ENCODE data around the gene FYN. TPM values are rescaled to one million over a fixed set of nuclear protein-coding genes. Genes with fewer than 3 reads are reported as not detected.

Gene FYN
- total RNA-seq, 1 experiment from 2014 or later: 18.5 TPM

- TF ChIP-seq EGR1 (IDR thresholded peaks at IDR 0.05; ENCODE audit: low read depth): no peak
- TF ChIP-seq CEBPB (IDR thresholded peaks at IDR 0.05; ENCODE audit: low read depth): no peak
- TF ChIP-seq FOSL1 (IDR thresholded peaks at IDR 0.05; ENCODE audit: low read depth): no peak
- no peak for TF ChIP-seq ZBTB33 (IDR thresholded peaks at IDR 0.05; ENCODE audit: extremely low read depth, insufficient replicate concordance, low read length)
- TF ChIP-seq ATF3 (IDR thresholded peaks at IDR 0.05): no peak
- TF ChIP-seq ZFX (IDR thresholded peaks at IDR 0.05): no peak
- TF ChIP-seq MAX (IDR thresholded peaks at IDR 0.05): no peak
- TF ChIP-seq EZH2phosphoT487 (IDR thresholded peaks at IDR 0.05; ENCODE audit: borderline replicate concordance): no peak
- no peak for TF ChIP-seq SRF (IDR thresholded peaks at IDR 0.05; ENCODE audit: low read depth)
- no peak for TF ChIP-seq SIN3A (IDR thresholded peaks at IDR 0.05; ENCODE audit: low read depth)
- no peak for TF ChIP-seq EZH2 (IDR thresholded peaks at IDR 0.05)
- TF ChIP-seq SP1 (IDR thresholded peaks at IDR 0.05; ENCODE audit: low read depth): no peak
- no peak for TF ChIP-seq YY1 (IDR thresholded peaks at IDR 0.05; ENCODE audit: extremely low read depth, insufficient replicate concordance, low read depth, low read length)
- TF ChIP-seq POLR2AphosphoS5 (IDR thresholded peaks at IDR 0.05; ENCODE audit: low read depth, low read length): no peak
- no peak for TF ChIP-seq CBX3 (IDR thresholded peaks at IDR 0.05; ENCODE audit: low read depth)
- Histone ChIP-seq H3K27ac (ENCODE audit: low read depth, low read length) (no peak overlapping the region), H3K36me3 (ENCODE audit: control insufficient read depth in 1 of 2, insufficient read depth in 2 of 2, low read length in 2 of 2) (no peaks in the 10 kb centered on the region), H3K4me3 (replicated peaks in 1 of 2; ENCODE audit: low read depth in 1 of 2, low read length in 2 of 2) (no peak overlapping the region), H2AFZ (ENCODE audit: low read depth, low read length, poor library complexity, severe bottlenecking) (no peak overlapping the region), H3K9me3 (ENCODE audit: control insufficient read depth in 1 of 2, insufficient read depth in 1 of 2, low read depth in 1 of 2, low read length in 2 of 2) (no peaks in the 10 kb centered on the region), H3K4me1 (ENCODE audit: control insufficient read depth in 1 of 2, insufficient read depth in 2 of 2, low read length in 2 of 2) (no peaks in the 10 kb centered on the region), H3K79me2 (ENCODE audit: insufficient read depth, low read length) (no peaks in the 10 kb centered on the region), H3K9ac (ENCODE audit: low read length) (no peak overlapping the region), H3K4me2 (ENCODE audit: low read length) (no peak overlapping the region), H3K27me3 (ENCODE audit: insufficient read depth, low read length) (no peaks in the 10 kb centered on the region), H4K20me1 (ENCODE audit: insufficient read depth) (no peaks in the 10 kb centered on the region), H3K9me2 (ENCODE audit: insufficient read depth) (no peaks in the 10 kb centered on the region)
- no TSS peak for BruUV-seq (replicated peaks)
- ChIA-PET CTCF (no interaction called here), POLR2A (no interaction called here), RAD21 (ENCODE audit: low non-redundant PET in 1 of 2, low total read pairs in 2 of 2, uncharacterized antibody in 2 of 2, unreplicated experiment in 2 of 2) (no interaction called here)
- DNase-seq (ENCODE audit: low read depth, low spot score) (no peak), ATAC-seq (no peak)
- intact Hi-C loops (cut with micrococcal nuclease): no loop called here
Measured at GRCh38 chr6:111782887-111783466, 90.3 kb downstream of the FYN start.
